H9 (cell line): ENCODE results near the gene CD47. TPM values are rescaled to one million over a fixed set of nuclear protein-coding genes. Genes with fewer than 3 reads are reported as not detected.

Experiments
- DNase-seq: peaks from one replicate; pipeline ENCODE4 v3.0.0-alpha.2; 2017
- H2AFZ ChIP-seq: one replicate; pipeline ENCODE4 v1.6.1; 2013; ENCODE audit warnings: mild to moderate bottlenecking, low read length, control low read depth, moderate library complexity
- H2AK5ac ChIP-seq: 2 replicates; pipeline ENCODE4 v1.6.1; 2013; ENCODE audit warnings: low read length, control low read depth, mixed read lengths; ENCODE audit not compliant: insufficient read length
- H2BK120ac ChIP-seq: one replicate; pipeline ENCODE4 v1.6.1; 2013; ENCODE audit warnings: low read depth, mild to moderate bottlenecking, low read length, control low read depth, inconsistent platforms; ENCODE audit not compliant: poor library complexity, severe bottlenecking
- H2BK12ac ChIP-seq: 2 replicates; pipeline ENCODE4 v1.6.1; 2013; ENCODE audit warnings: low read length, control low read depth, mixed read lengths, low read depth; ENCODE audit not compliant: insufficient read length
- H2BK15ac ChIP-seq: 2 replicates; pipeline ENCODE4 v1.6.1; 2013; ENCODE audit warnings: low read depth, low read length, control low read depth
- H2BK20ac ChIP-seq: one replicate; pipeline ENCODE4 v1.6.1; 2013; ENCODE audit warnings: low read depth, mild to moderate bottlenecking, low read length, control low read depth, inconsistent platforms; ENCODE audit not compliant: poor library complexity, severe bottlenecking
- H2BK5ac ChIP-seq: 2 replicates; pipeline ENCODE4 v1.6.1; 2013; ENCODE audit warnings: low read length, control low read depth, mixed read lengths; ENCODE audit not compliant: insufficient read length
- H3K14ac ChIP-seq: 2 replicates; pipeline ENCODE4 v1.6.1; 2013; ENCODE audit warnings: low read length, control low read depth; ENCODE audit not compliant: insufficient read depth
- H3K18ac ChIP-seq: 2 replicates; pipeline ENCODE4 v1.6.1; 2013; ENCODE audit warnings: low read depth, mild to moderate bottlenecking, mixed read lengths, low read length, control low read depth; ENCODE audit not compliant: insufficient read length
- H3K23ac ChIP-seq: 2 replicates; pipeline ENCODE4 v1.6.1; 2013; ENCODE audit warnings: low read length, control low read depth, mixed read lengths, low read depth; ENCODE audit not compliant: insufficient read length
- H3K23me2 ChIP-seq: 2 replicates; pipeline ENCODE4 v1.6.1; 2013; ENCODE audit warnings: low read depth, mild to moderate bottlenecking, mixed read lengths, low read length, control low read depth; ENCODE audit not compliant: insufficient read length, poor library complexity, severe bottlenecking
- H3K27ac ChIP-seq: 2 replicates; pipeline ENCODE4 v1.5.1; 2013; ENCODE audit warnings: low read length, control low read depth, mixed read lengths, low read depth; ENCODE audit not compliant: insufficient read length
- H3K27me3 ChIP-seq: 2 replicates; pipeline ENCODE4 v1.6.1; 2013; ENCODE audit warnings: low read length, control low read depth, inconsistent platforms; ENCODE audit not compliant: insufficient read depth
- H3K4ac ChIP-seq: 2 replicates; pipeline ENCODE4 v1.6.1; 2013; ENCODE audit warnings: low read depth, mild to moderate bottlenecking, control low read depth, inconsistent platforms, low read length, moderate library complexity
- H3K4me1 ChIP-seq: 2 replicates; pipeline ENCODE4 v1.6.1; 2013; ENCODE audit warnings: low read length, control low read depth, inconsistent platforms; ENCODE audit not compliant: insufficient read depth
- H3K4me2 ChIP-seq: 2 replicates; pipeline ENCODE4 v1.6.1; 2013; ENCODE audit warnings: low read length, control low read depth, mixed read lengths; ENCODE audit not compliant: insufficient read length, insufficient read depth
- H3K56ac ChIP-seq: 2 replicates; pipeline ENCODE4 v1.6.1; 2013; ENCODE audit warnings: low read depth, mild to moderate bottlenecking, mixed read lengths, low read length, control low read depth; ENCODE audit not compliant: insufficient read length
- H3K79me1 ChIP-seq: 2 replicates; pipeline ENCODE4 v1.6.1; 2013; ENCODE audit warnings: low read depth, mild to moderate bottlenecking, moderate library complexity, low read length, control low read depth, inconsistent platforms; ENCODE audit not compliant: insufficient read depth, poor library complexity, severe bottlenecking
- H3K79me2 ChIP-seq: 2 replicates; pipeline ENCODE4 v1.6.1; 2013; ENCODE audit warnings: low read length, control low read depth, inconsistent platforms; ENCODE audit not compliant: insufficient read depth
- H3K9ac ChIP-seq: 2 replicates; pipeline ENCODE4 v1.6.1; 2013; ENCODE audit warnings: low read length, control low read depth, mixed read lengths; ENCODE audit not compliant: insufficient read length; ENCODE audit errors: extremely low read depth
- H3K9me3 ChIP-seq: one replicate; pipeline ENCODE4 v1.6.1; 2013; ENCODE audit warnings: low read depth, low read length, inconsistent platforms; ENCODE audit not compliant: control insufficient read depth
- H3T11ph ChIP-seq: one replicate; pipeline ENCODE4 v1.6.1; 2013; ENCODE audit warnings: mild to moderate bottlenecking, low read length, control low read depth, inconsistent platforms
- H4K20me1 ChIP-seq: one replicate; pipeline ENCODE4 v1.6.1; 2013; ENCODE audit not compliant: control insufficient read depth, insufficient read length, insufficient read depth
- H4K5ac ChIP-seq: 2 replicates; pipeline ENCODE4 v1.6.1; 2013; ENCODE audit warnings: low read depth, mild to moderate bottlenecking, mixed read lengths, low read length, control low read depth; ENCODE audit not compliant: insufficient read length
- H4K8ac ChIP-seq: replicated peaks from 2 replicates; pipeline ENCODE4 v1.6.1; 2013; ENCODE audit warnings: low read length, control low read depth, mixed read lengths, low read depth; ENCODE audit not compliant: insufficient read length
- H4K91ac ChIP-seq: 2 replicates; pipeline ENCODE4 v1.6.1; 2013; ENCODE audit warnings: low read depth, mild to moderate bottlenecking, moderate library complexity, mixed read lengths, low read length, control low read depth; ENCODE audit not compliant: insufficient read length
- H3K27ac Mint-ChIP-seq, 3 experiments: 2 replicates in 2 of 3; 3 replicates in 1 of 3; pipeline ENCODE4 v1.8.0; 2020 to 2021; ENCODE audit warnings: mixed read lengths in 3 of 3, mild to moderate bottlenecking in 1 of 3, moderate library complexity in 1 of 3
- H3K27me3 Mint-ChIP-seq: 2 replicates; pipeline ENCODE4 v1.8.0; 2021; ENCODE audit warnings: low read depth, mild to moderate bottlenecking, moderate library complexity, mixed read lengths
- H3K36me3 Mint-ChIP-seq, 3 experiments: 2 replicates in 2 of 3; 3 replicates in 1 of 3; pipeline ENCODE4 v1.8.0; 2020 to 2021; ENCODE audit warnings: low read depth in 3 of 3, mixed read lengths in 3 of 3; ENCODE audit not compliant: insufficient read depth in 1 of 3
- H3K4me1 Mint-ChIP-seq, 2 experiments: 2 replicates each; pipeline ENCODE4 v1.8.0; 2020; ENCODE audit warnings: mixed read lengths in 2 of 2
- H3K4me3 Mint-ChIP-seq, 2 experiments: 2 replicates in 1 of 2; 3 replicates in 1 of 2; pipeline ENCODE4 v1.8.0; 2020 to 2021; ENCODE audit warnings: mild to moderate bottlenecking in 2 of 2, mixed read lengths in 2 of 2, moderate library complexity in 1 of 2
- H3K9me3 Mint-ChIP-seq, 2 experiments: 2 replicates in 1 of 2; 3 replicates in 1 of 2; pipeline ENCODE4 v1.8.0; 2020; ENCODE audit warnings: mild to moderate bottlenecking in 2 of 2, mixed read lengths in 2 of 2, moderate library complexity in 1 of 2
- CTCF ChIP-seq: fragments of 200-600 bp; sonication (generic); conservative IDR thresholded peaks from 3 replicates; pipeline ENCODE4 v1.8.0; 2021; ENCODE audit warnings: antibody characterized with exemption, mild to moderate bottlenecking
- WGBS: extraction: QIAGEN DNeasy Blood & Tissue Kit; methylation state at CpG from one replicate; pipeline ENCODE4 v1.1.7; 2013; ENCODE audit warnings: missing lambda C conversion rate, low lambda C conversion rate, mixed read lengths; ENCODE audit not compliant: insufficient read length; ENCODE audit errors: extremely low coverage; 5-methylcytosine and 5-hydroxymethylcytosine counted together
- total RNA-seq: library from RNA; stranded (reverse); gene quantifications from 2 replicates; pipeline ENCODE4 v1.2.1, GENCODE V29; 2021

The CD47 gene
- total RNA-seq, 1 experiment from 2014 or later: 15.4 TPM

GRCh38 chr3:108054935-108055334 lies 35.9 kb downstream of the CD47 start:
- no peak overlapping the region for H3K27ac ChIP-seq

More at GRCh38 chr3:108054935-108055334, 35.9 kb downstream of the CD47 start:
- H2BK5ac ChIP-seq: no peak overlapping the region
- H4K91ac ChIP-seq: no peak overlapping the region
- no peaks in the 10 kb centered on the region for H3K79me1 ChIP-seq
- no peak overlapping the region for H4K8ac ChIP-seq
- H2AFZ ChIP-seq: no peak overlapping the region
- H4K20me1 ChIP-seq: no peaks in the 10 kb centered on the region
- no peak overlapping the region for H3K4ac ChIP-seq
- no peak overlapping the region for H2BK12ac ChIP-seq
- no peak overlapping the region for H3K18ac ChIP-seq
- no peaks in the 10 kb centered on the region for H3K9me3 Mint-ChIP-seq
- no peak overlapping the region for H3K23ac ChIP-seq
- no peak overlapping the region for H3K4me2 ChIP-seq
- no peaks in the 10 kb centered on the region for H3K27me3 Mint-ChIP-seq
- no peak overlapping the region for H2BK20ac ChIP-seq
- H2BK120ac ChIP-seq: no peak overlapping the region
- H2BK15ac ChIP-seq: no peak overlapping the region
- H3K79me2 ChIP-seq: no peaks in the 10 kb centered on the region
- H3K27ac Mint-ChIP-seq: no peak overlapping the region
- H3K4me3 Mint-ChIP-seq: no peak overlapping the region
- H3K36me3 Mint-ChIP-seq: no peaks in the 10 kb centered on the region; a peak in 1 of 7 replicates
- H4K5ac ChIP-seq: no peak overlapping the region
- TF ChIP-seq CTCF: no peak
- WGBS: no CpG with 5 or more reads among the region's 2 CpGs
- H3K56ac ChIP-seq: no peak overlapping the region
- DNase-seq: no peak
- no peaks in the 10 kb centered on the region for H3K9me3 ChIP-seq
- no peaks in the 10 kb centered on the region for H3K23me2 ChIP-seq
- H3K4me1 Mint-ChIP-seq: peaks cover 0 to 3% of the 10 kb centered on the region in 2 experiments; a peak in 1 of 4 replicates
- H3K14ac ChIP-seq: no peak overlapping the region
- H2AK5ac ChIP-seq: no peak overlapping the region
- no peak overlapping the region for H3T11ph ChIP-seq
- H3K9ac ChIP-seq: no peak overlapping the region
- H3K27me3 ChIP-seq: no peaks in the 10 kb centered on the region
- no peaks in the 10 kb centered on the region; the same call in 1 of the 2 replicates for H3K4me1 ChIP-seq
